ENCODE measurements around the gene ARHGDIA. TPM values are rescaled to one million over a fixed set of nuclear protein-coding genes. Genes with fewer than 3 reads are reported as not detected.

ARHGDIA gene
- total and polyA plus RNA-seq, 2 of the 8 experiments (the other 6 are each of a cell fraction or from before 2014, with no cell fraction given): 62.4 to 217 TPM

- TF ChIP-seq SP2 (IDR thresholded peaks at IDR 0.05; ENCODE audit: low read length) (no peak), SIRT6 (IDR thresholded peaks at IDR 0.05; ENCODE audit: low read length) (no peak), CREB1 (IDR thresholded peaks at IDR 0.05) (no peak), TBP (IDR thresholded peaks at IDR 0.05; ENCODE audit: low read depth, low read length) (no peak), SP4 (IDR thresholded peaks at IDR 0.05; ENCODE audit: low read length) (no peak), GTF2F1 (IDR thresholded peaks at IDR 0.05; ENCODE audit: borderline replicate concordance, low read depth, low read length) (no peak), TAF7 (optimal IDR thresholded peaks at IDR 0.05; ENCODE audit: borderline replicate concordance, low read depth, low read length) (no peak), BACH1 (IDR thresholded peaks at IDR 0.05; ENCODE audit: low read length) (no peak), GABPA (IDR thresholded peaks at IDR 0.05; ENCODE audit: borderline replicate concordance, insufficient read depth, low read length) (no peak), RAD21 (IDR thresholded peaks at IDR 0.05 in 1 of 2, conservative IDR thresholded peaks at IDR 0.05 in 1 of 2; ENCODE audit: low read depth in 2 of 2, low read length in 2 of 2) (no peak), POU5F1 (IDR thresholded peaks at IDR 0.05; ENCODE audit: low read depth, low read length) (no peak)
Measured at GRCh38 chr17:81914103-81914850, 43.1 kb upstream of the ARHGDIA start (continued).
